Body of pancreas (tissue), 4 donors: ENCODE data around the gene INTS11. TPM values are rescaled to one million over a fixed set of nuclear protein-coding genes. Genes with fewer than 3 reads are reported as not detected.

Experiments used
- ATAC-seq: fragments of 150-250 bp; one replicate; pipeline ENCODE4 v1.9.1; 2016
- DNase-seq, 4 donors: peaks; one replicate each; pipeline ENCODE4 v3.0.0-alpha.2; 2019
- H3K27ac ChIP-seq, 4 donors: fragments of 200-600 bp; sonication (generic); 1 replicate in 3 of 4; 2 replicates in 1 of 4; pipeline versions ENCODE4 v1.5.1 to v1.6.1; 2016 to 2019; ENCODE audit warnings: mild to moderate bottlenecking in 1 of 4, mixed read lengths in 1 of 4, moderate library complexity in 1 of 4
- H3K27me3 ChIP-seq, 2 donors: fragments of 200-600 bp; sonication (generic); one replicate each; pipeline ENCODE4 v1.6.0; 2016; ENCODE audit warnings: mild to moderate bottlenecking in 1 of 2
- H3K36me3 ChIP-seq, 2 donors: fragments of 200-600 bp; sonication (generic); replicated peaks in 1 of 2; 2 replicates each; pipeline ENCODE4 v1.5.1; 2016; ENCODE audit warnings: low read depth in 2 of 2; ENCODE audit not compliant: insufficient read depth in 1 of 2
- H3K4me1 ChIP-seq: fragments of 200-600 bp; sonication (generic); one replicate; pipeline ENCODE4 v1.6.0; 2016
- H3K4me3 ChIP-seq, 2 donors: fragments of 200-600 bp; sonication (generic); 1 replicate in 1 of 2; 2 replicates in 1 of 2; pipeline ENCODE4 v1.5.1; 2016 to 2019
- H3K9me3 ChIP-seq, 3 donors: fragments of 200-600 bp; sonication (generic); 1 replicate in 2 of 3; 2 replicates in 1 of 3; pipeline ENCODE4 v1.5.1; 2016
- POLR2A ChIP-seq, 3 donors: fragments of 450-650 bp; IDR thresholded peaks; one replicate each; pipeline ENCODE4 v1.6.1; 2016; ENCODE audit warnings: antibody characterized with exemption in 3 of 3, mild to moderate bottlenecking in 2 of 3
- WGBS, 2 donors: methylation state at CpG; one replicate each; pipeline ENCODE4 v1.1.5; 2017; 5-methylcytosine and 5-hydroxymethylcytosine counted together
- intact Hi-C: fragments of 100-400 bp; cut with DNase I; formaldehyde crosslinking; loops from one replicate; pipeline ENCODE4 v1.15.1; 2023
- total RNA-seq, 2 donors: library from RNA; depleted of rRNA; stranded (reverse); fragments of >200 nt; gene quantifications; one replicate each; pipeline ENCODE4 v1.1.0, GENCODE V29; 2016
- TF ChIP-seq, protein P1 (sequence below), 7 experiments: fragments of 450-650 bp in 4 of 7; fragments of 200-600 bp in 3 of 7; sonication (generic) in 3 of 7; IDR thresholded peaks; one replicate each; pipeline ENCODE4 v1.5.1; 2016 to 2019; ENCODE audit warnings: antibody characterized with exemption in 7 of 7

Gene INTS11
- total RNA-seq, 2 donors from 2014 or later = 89.0 to 189 TPM

GRCh38 chr1:1351511-1352427, 27.3 kb upstream of the INTS11 start:
- H3K4me1 ChIP-seq = peaks cover 38% of the 10 kb centered on the region
- ATAC-seq (no peak), DNase-seq (no peak)
- intact Hi-C loops = no loop called here
- H3K36me3 ChIP-seq = no peaks in the 10 kb centered on the region
- peaks cover 0 to 27% of the 10 kb centered on the region in 2 donors for H3K27me3 ChIP-seq
- no peaks in the 10 kb centered on the region for H3K9me3 ChIP-seq
- 65 to 67% methylated on average over 15 to 28 of the region's 29 CpGs for WGBS, 2 donors
- no peak overlapping the region for H3K4me3 ChIP-seq
- TF ChIP-seq POLR2A (IDR thresholded peaks at IDR 0.05) = no peak
- TF ChIP-seq, protein P1, sequence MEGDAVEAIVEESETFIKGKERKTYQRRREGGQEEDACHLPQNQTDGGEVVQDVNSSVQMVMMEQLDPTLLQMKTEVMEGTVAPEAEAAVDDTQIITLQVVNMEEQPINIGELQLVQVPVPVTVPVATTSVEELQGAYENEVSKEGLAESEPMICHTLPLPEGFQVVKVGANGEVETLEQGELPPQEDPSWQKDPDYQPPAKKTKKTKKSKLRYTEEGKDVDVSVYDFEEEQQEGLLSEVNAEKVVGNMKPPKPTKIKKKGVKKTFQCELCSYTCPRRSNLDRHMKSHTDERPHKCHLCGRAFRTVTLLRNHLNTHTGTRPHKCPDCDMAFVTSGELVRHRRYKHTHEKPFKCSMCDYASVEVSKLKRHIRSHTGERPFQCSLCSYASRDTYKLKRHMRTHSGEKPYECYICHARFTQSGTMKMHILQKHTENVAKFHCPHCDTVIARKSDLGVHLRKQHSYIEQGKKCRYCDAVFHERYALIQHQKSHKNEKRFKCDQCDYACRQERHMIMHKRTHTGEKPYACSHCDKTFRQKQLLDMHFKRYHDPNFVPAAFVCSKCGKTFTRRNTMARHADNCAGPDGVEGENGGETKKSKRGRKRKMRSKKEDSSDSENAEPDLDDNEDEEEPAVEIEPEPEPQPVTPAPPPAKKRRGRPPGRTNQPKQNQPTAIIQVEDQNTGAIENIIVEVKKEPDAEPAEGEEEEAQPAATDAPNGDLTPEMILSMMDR (IDR thresholded peaks at IDR 0.05) = no peak
- no peak overlapping the region for H3K27ac ChIP-seq

DNA sequence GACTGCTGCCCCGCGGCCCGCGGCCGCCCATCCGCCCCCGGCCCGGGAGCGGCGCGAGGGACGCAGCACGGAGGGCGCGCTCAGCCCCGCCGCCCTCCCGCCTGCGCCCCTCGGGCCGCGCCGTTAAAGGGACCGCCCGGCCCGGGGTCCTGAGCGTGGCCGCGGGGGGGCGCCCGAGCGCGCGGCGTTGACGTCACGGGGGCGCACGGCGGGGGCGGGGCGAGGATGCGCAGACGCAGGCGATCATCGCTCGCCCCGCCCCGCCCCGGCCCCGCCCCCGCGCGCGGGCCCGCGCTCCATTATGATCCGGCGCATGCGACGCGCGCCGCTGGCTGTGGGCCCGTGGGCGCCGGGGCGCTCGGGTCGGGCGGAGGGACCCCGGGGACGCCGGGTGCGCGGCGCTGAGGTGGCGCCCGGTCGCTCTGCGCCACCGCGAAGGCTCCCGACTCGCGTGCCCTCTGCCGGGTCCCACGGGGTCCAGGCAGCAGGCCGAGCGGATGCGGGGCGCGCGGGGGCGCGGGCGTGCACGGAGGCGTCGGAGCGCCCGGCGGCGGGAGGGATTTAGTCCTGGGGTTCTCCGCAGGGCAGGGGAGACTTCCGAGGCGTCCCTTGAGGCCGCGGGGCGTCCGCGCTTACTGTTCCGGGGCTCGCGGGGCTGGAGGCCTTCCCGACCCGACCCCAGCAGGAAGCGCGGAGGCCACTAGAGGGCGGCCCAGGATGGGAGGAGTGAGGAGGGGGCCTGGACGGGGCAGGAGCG, 25.0 kb upstream of the INTS11 start, which contains the start of gene DVL1:
Gene DVL1, minus strand, starts transcription at position 163 of the 757 bp plus-strand sequence. CDS start 353 bp downstream, outside the sequence.
- Histone ChIP-seq H3K27ac (peak within 1 kb of the TSS; percentile 67 to 88 (median 82)), H3K4me1 (peaks cover 56% of the 10 kb centered on the region), H3K27me3 (peaks cover 0 to 21% of the 10 kb centered on the region in 2 donors), H3K4me3 (peak within 1 kb of the TSS; percentile 2 to 56), H3K9me3 (no peaks in the 10 kb centered on the region), H3K36me3 (no peaks in the 10 kb centered on the region)
- DNase-seq (peak; percentile 48 to 75 (median 69)), ATAC-seq (peak; percentile 76)
- TF ChIP-seq, protein P1 (IDR thresholded peaks at IDR 0.05) = peak; percentile 20 to 76 (median 44)
- TF ChIP-seq POLR2A (IDR thresholded peaks at IDR 0.05) = peak in 1 of 3 donors; percentile 16
- intact Hi-C loops = no loop called here
- WGBS, 2 donors = 1% methylated on average over 47 of the region's 122 CpGs; no CpG with 5 or more reads in 1 of the 2 donors

- H3K4me1 ChIP-seq = peaks cover 54% of the 10 kb centered on the region
- H3K4me3 ChIP-seq = peak overlapping the region; percentile 2 to 56
- WGBS, 2 donors = 0% methylated on average over 82 of the region's 109 CpGs; no CpG with 5 or more reads in 1 of the 2 donors
- ATAC-seq (peak; percentile 47), DNase-seq (peak; percentile 54 to 67 (median 60))
- no peak for TF ChIP-seq POLR2A (IDR thresholded peaks at IDR 0.05)
- TF ChIP-seq, protein P1 (IDR thresholded peaks at IDR 0.05) = no peak
- no peaks in the 10 kb centered on the region for H3K9me3 ChIP-seq
- peaks cover 0 to 13% of the 10 kb centered on the region in 2 donors for H3K27me3 ChIP-seq
- no peaks in the 10 kb centered on the region for H3K36me3 ChIP-seq
- H3K27ac ChIP-seq = peak overlapping the region; percentile 67 to 88 (median 82)
- intact Hi-C loops = no loop called here
Measured at GRCh38 chr1:1348420-1349255, 24.2 kb upstream of the INTS11 start.

- DNase-seq (peak; percentile 59 to 81 (median 75)), ATAC-seq (peak; percentile 40)
- no peaks in the 10 kb centered on the region for H3K9me3 ChIP-seq
- peak; percentile 45 to 69 (median 58) for TF ChIP-seq POLR2A (IDR thresholded peaks at IDR 0.05)
- TF ChIP-seq, protein P1 (IDR thresholded peaks at IDR 0.05) = no peak
- peak overlapping the region; percentile 2 to 56 for H3K4me3 ChIP-seq
- no peaks in the 10 kb centered on the region for H3K36me3 ChIP-seq
- WGBS, 2 donors = 17% methylated on average over 7 to 26 of the region's 26 CpGs
- H3K27ac ChIP-seq = peak overlapping the region; percentile 67 to 88 (median 82)
- H3K4me1 ChIP-seq = peaks cover 46% of the 10 kb centered on the region
- intact Hi-C loops = no loop called here
- H3K27me3 ChIP-seq = peaks cover 0 to 7% of the 10 kb centered on the region in 2 donors
Measured at GRCh38 chr1:1347663-1348419, 23.4 kb upstream of the INTS11 start.
